ENCODE data around the gene CTTNBP2.
A peak's percentile ranks its signal among the peaks of the same experiment; 100 is the strongest.

The CTTNBP2 gene

DNA sequence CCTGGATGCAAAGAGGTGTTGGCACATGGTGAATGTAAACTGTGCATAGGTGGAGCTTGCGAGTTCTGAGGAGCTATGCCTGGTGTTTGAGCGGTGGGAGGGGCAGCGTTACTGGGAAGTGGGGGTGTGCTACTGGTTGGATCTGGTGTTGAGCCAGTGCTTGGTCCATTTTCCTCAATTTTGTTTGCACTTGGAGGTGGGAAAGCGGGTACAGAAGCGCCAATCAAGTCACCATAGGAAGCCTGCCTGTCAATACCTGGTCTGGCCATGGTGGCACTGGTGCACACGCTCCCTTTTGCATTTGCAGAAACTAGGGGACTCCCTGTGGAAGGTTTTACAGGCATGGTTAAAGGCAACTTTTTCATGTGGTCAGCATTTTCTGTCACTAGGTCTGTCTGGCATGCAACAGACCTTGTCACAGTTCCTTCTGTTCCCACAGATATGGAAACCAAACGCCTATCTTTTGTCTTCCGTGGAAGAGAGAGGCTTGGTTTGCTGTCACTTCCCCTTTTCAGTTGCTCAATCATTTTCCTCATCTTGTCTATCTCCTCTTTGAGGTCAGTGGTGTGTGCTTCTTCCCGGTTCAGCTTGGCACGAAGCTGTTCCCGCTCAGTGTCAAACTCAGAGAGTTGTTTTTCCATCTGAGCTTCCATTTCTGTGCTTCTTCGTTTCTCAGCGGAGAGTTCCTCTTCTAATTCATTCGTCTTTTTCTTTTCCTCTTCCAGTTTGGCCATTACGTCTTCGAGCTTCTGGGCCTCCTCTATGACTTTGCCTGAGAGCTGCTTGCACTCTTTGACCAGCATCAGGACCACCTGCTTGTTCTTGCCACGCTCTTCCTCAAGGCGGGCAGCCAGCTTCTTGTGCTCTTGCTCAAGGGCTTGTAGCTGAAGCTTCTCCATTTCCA is 81.1 kb downstream of the CTTNBP2 start:
- Histone ChIP-seq H3K4me3 (ENCODE audit: low read length) (peak overlapping the region; percentile 53), H3K4me2 (ENCODE audit: low read length) (peak overlapping the region; percentile 73), H3K9ac (ENCODE audit: low read length) (no peak overlapping the region), H2AFZ (ENCODE audit: low read depth, low read length) (peak overlapping the region; percentile 36; the same call in 1 of the 2 replicates), H3K27me3 (ENCODE audit: low read depth, low read length) (no peaks in the 10 kb centered on the region), H3K79me2 (ENCODE audit: low read length) (no peaks in the 10 kb centered on the region), H4K20me1 (ENCODE audit: insufficient read depth, low read length) (no peaks in the 10 kb centered on the region), H3K36me3 (replicated peaks; ENCODE audit: low read depth, low read length) (no peaks in the 10 kb centered on the region), H3K27ac (ENCODE audit: low read length) (no peak overlapping the region), H3K9me3 (ENCODE audit: insufficient read depth, low read length) (0 out of 2 replicates have a peak, but pooled peaks cover 2% of the 10 kb centered on the region), H3K4me1 (ENCODE audit: low read length) (peaks cover 48% of the 10 kb centered on the region)
- no peak for TF ChIP-seq EZH2phosphoT487 (IDR thresholded peaks at IDR 0.05; ENCODE audit: low read depth)
- TF ChIP-seq, protein P1, sequence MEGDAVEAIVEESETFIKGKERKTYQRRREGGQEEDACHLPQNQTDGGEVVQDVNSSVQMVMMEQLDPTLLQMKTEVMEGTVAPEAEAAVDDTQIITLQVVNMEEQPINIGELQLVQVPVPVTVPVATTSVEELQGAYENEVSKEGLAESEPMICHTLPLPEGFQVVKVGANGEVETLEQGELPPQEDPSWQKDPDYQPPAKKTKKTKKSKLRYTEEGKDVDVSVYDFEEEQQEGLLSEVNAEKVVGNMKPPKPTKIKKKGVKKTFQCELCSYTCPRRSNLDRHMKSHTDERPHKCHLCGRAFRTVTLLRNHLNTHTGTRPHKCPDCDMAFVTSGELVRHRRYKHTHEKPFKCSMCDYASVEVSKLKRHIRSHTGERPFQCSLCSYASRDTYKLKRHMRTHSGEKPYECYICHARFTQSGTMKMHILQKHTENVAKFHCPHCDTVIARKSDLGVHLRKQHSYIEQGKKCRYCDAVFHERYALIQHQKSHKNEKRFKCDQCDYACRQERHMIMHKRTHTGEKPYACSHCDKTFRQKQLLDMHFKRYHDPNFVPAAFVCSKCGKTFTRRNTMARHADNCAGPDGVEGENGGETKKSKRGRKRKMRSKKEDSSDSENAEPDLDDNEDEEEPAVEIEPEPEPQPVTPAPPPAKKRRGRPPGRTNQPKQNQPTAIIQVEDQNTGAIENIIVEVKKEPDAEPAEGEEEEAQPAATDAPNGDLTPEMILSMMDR (IDR thresholded peaks at IDR 0.05; ENCODE audit: low read depth, low read length) = peak; percentile 28

DNA sequence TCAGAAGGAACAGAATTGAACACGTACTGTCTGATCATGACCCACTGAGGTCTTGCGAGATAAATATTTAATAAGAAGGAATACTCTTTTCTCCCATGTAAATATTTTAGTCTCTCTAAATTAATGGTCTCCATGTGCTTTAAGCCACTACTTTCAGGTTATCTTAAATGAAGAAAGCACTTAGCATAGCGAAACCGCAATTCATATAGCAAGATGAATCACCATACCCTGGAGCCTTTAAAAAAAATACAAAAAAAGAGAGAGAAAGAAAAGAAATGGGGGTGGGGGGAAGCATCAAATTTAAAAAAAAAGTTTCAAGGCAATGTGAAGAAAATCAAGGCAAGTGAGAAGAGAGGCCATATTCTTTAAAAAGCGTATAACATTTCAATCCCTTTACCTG is 82.5 kb downstream of the CTTNBP2 start:
- Histone ChIP-seq H3K4me3 (ENCODE audit: low read length) (peak overlapping the region; percentile 40), H2AFZ (ENCODE audit: low read depth, low read length) (no peak overlapping the region), H3K4me2 (ENCODE audit: low read length) (peak overlapping the region; percentile 61), H3K27me3 (ENCODE audit: low read depth, low read length) (no peaks in the 10 kb centered on the region), H3K9ac (ENCODE audit: low read length) (peak overlapping the region; percentile 2; the same call in 1 of the 2 replicates), H3K9me3 (ENCODE audit: insufficient read depth, low read length) (0 out of 2 replicates have a peak, but pooled peaks cover 4% of the 10 kb centered on the region), H3K79me2 (ENCODE audit: low read length) (no peaks in the 10 kb centered on the region), H3K4me1 (ENCODE audit: low read length) (peaks cover 50% of the 10 kb centered on the region), H4K20me1 (ENCODE audit: insufficient read depth, low read length) (no peaks in the 10 kb centered on the region), H3K36me3 (replicated peaks; ENCODE audit: low read depth, low read length) (no peaks in the 10 kb centered on the region), H3K27ac (ENCODE audit: low read length) (peak overlapping the region; percentile 59)
- no peak for TF ChIP-seq EZH2phosphoT487 (IDR thresholded peaks at IDR 0.05; ENCODE audit: low read depth)
- TF ChIP-seq, protein P1 (IDR thresholded peaks at IDR 0.05; ENCODE audit: low read depth, low read length) = no peak

DNA sequence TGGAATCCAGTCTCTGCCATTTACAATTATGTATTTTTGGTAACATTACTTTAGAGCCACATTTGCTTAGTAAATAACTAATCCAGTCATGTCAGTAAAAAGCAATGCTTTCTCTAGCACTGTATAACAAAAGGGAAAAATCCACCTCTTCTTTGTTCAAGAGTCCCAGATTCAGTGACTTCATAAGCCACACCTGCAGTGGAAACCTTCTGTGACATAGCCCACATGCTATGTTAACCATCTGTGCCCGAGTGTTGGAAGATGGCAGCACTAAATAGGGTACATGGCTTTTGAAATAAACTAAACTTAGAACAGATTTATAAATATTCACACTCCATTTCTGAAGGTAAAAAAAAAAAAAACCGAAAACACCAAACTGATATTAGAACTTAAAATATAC is 83.0 kb downstream of the CTTNBP2 start:
- peak overlapping the region; percentile 61 for H3K4me2 ChIP-seq (ENCODE audit: low read length)
- no peak overlapping the region for H2AFZ ChIP-seq (ENCODE audit: low read depth, low read length)
- H4K20me1 ChIP-seq (ENCODE audit: insufficient read depth, low read length) = no peaks in the 10 kb centered on the region
- H3K27me3 ChIP-seq (ENCODE audit: low read depth, low read length) = no peaks in the 10 kb centered on the region
- peak overlapping the region; percentile 2; the same call in 1 of the 2 replicates for H3K9ac ChIP-seq (ENCODE audit: low read length)
- H3K36me3 ChIP-seq (replicated peaks; ENCODE audit: low read depth, low read length) = no peaks in the 10 kb centered on the region
- H3K79me2 ChIP-seq (ENCODE audit: low read length) = no peaks in the 10 kb centered on the region
- H3K27ac ChIP-seq (ENCODE audit: low read length) = peak overlapping the region; percentile 59
- 0 out of 2 replicates have a peak, but pooled peaks cover 4% of the 10 kb centered on the region for H3K9me3 ChIP-seq (ENCODE audit: insufficient read depth, low read length)
- TF ChIP-seq EZH2phosphoT487 (IDR thresholded peaks at IDR 0.05; ENCODE audit: low read depth) = no peak
- TF ChIP-seq, protein P1 (IDR thresholded peaks at IDR 0.05; ENCODE audit: low read depth, low read length) = no peak
- H3K4me1 ChIP-seq (ENCODE audit: low read length) = peaks cover 55% of the 10 kb centered on the region
- peak overlapping the region; percentile 40 for H3K4me3 ChIP-seq (ENCODE audit: low read length)

DNA sequence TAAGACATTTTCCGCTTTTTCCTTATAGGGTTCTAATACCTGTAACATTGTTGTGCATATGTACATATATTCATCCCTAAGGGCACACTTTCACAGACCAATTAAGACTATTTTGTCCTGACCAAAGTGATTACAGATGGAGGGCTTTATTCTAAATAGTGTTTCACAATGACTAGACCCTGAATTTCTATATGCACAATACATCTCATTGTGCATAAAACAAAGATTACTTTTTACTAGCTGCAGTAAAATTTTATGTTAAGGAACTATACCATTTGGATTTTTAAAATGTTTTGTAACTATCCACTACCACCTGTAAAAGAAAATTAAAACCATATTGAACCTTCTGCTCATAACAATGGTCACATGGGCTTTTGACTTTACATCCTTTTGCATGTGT is 87.8 kb downstream of the CTTNBP2 start:
- Histone ChIP-seq H3K9me3 (ENCODE audit: insufficient read depth, low read length) (0 out of 2 replicates have a peak, but pooled peaks cover 4% of the 10 kb centered on the region), H3K36me3 (replicated peaks; ENCODE audit: low read depth, low read length) (no peaks in the 10 kb centered on the region), H3K9ac (ENCODE audit: low read length) (no peak overlapping the region), H3K27me3 (ENCODE audit: low read depth, low read length) (no peaks in the 10 kb centered on the region), H3K4me1 (ENCODE audit: low read length) (peaks cover 75% of the 10 kb centered on the region), H3K4me3 (ENCODE audit: low read length) (no peak overlapping the region), H3K27ac (ENCODE audit: low read length) (no peak overlapping the region), H3K4me2 (ENCODE audit: low read length) (no peak overlapping the region), H3K79me2 (ENCODE audit: low read length) (no peaks in the 10 kb centered on the region), H4K20me1 (ENCODE audit: insufficient read depth, low read length) (no peaks in the 10 kb centered on the region), H2AFZ (ENCODE audit: low read depth, low read length) (no peak overlapping the region)
- TF ChIP-seq, protein P1 (IDR thresholded peaks at IDR 0.05; ENCODE audit: low read depth, low read length) = no peak
- TF ChIP-seq EZH2phosphoT487 (IDR thresholded peaks at IDR 0.05; ENCODE audit: low read depth) = no peak
